Measurements from ENCODE around the gene RBM15B. TPM values are rescaled to one million over a fixed set of nuclear protein-coding genes. Genes with fewer than 3 reads are reported as not detected.

RBM15B gene
- polyA plus RNA-seq, 3 donors: 7.1 to 10.3 (median 9.1) TPM

DNA sequence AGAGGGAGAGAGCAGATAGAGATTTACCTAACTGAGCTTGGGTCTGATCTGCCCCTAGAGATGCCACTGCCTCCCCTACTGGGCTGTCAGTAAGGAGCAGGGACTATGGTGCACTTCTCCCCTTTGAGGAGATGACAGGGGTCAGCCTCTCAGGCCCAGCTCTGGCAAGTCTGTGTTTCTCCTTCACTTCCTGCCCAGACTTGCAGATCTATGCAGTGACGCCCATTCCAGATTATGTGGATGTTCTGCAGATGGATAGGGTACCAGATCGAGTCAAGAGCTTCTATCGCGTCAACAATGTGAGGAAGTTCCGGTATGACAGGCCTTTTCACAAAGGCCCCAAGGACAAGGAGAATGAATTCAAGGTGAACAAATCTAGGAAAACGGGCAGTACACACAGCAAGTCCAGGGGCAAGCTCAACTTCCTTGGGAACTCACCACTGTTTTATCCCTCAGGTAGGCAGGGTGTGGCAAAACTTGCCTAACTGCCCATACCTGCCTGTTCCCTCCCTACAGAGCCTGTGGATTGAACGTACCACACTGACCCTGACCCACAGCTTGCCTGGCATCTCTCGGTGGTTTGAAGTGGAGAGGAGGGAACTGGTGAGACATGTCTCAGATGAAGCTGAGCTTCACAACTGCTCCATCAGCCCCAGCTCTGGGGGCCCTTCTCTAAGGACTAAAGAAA is 35.0 kb upstream of the RBM15B start:
- Mint-ChIP-seq H3K4me3 (no peak overlapping the region), H3K27ac (no peak overlapping the region), H3K27me3 (ENCODE audit: low read depth in 3 of 3) (peaks cover 0 to 1% (median 0%) of the 10 kb centered on the region in 3 donors), H3K4me1 (no peaks in the 10 kb centered on the region), H3K9me3 (peaks cover 0 to 4% (median 0%) of the 10 kb centered on the region in 7 donors), H3K36me3 (no peaks in the 10 kb centered on the region)
- intact Hi-C loops (cut with micrococcal nuclease): no loop called here
- no peak for DNase-seq
- Histone ChIP-seq H3K36me3 (replicated peaks in 1 of 2; ENCODE audit: control insufficient read depth in 1 of 2, insufficient read depth in 2 of 2, low read length in 2 of 2) (no peaks in the 10 kb centered on the region), H2AFZ (ENCODE audit: insufficient read depth, low read depth, low read length, poor library complexity, severe bottlenecking) (no peak overlapping the region), H3K4me3 (replicated peaks in 1 of 3; ENCODE audit: low read depth in 2 of 3, low read length in 3 of 3) (no peak overlapping the region), H3K27ac (ENCODE audit: low read depth in 1 of 2, low read length in 2 of 2) (no peak overlapping the region), H4K20me1 (ENCODE audit: insufficient read depth, low read length) (no peaks in the 10 kb centered on the region), H3K9me3 (replicated peaks in 1 of 2; ENCODE audit: control insufficient read depth in 1 of 2, insufficient read depth in 1 of 2, low read length in 2 of 2) (no peaks in the 10 kb centered on the region), H3K4me1 (ENCODE audit: control insufficient read depth in 1 of 2, insufficient read depth in 2 of 2, low read length in 2 of 2) (no peaks in the 10 kb centered on the region), H3K9ac (ENCODE audit: insufficient read depth, low read length, poor library complexity, severe bottlenecking) (no peak overlapping the region), H3K4me2 (replicated peaks; ENCODE audit: extremely low read depth, low read length, poor library complexity, severe bottlenecking) (no peak overlapping the region), H3K27me3 (ENCODE audit: control insufficient read depth in 2 of 2, insufficient read depth in 2 of 2, low read length in 2 of 2) (no peaks in the 10 kb centered on the region), H3K79me2 (ENCODE audit: insufficient read depth, low read length) (no peaks in the 10 kb centered on the region)
- 0% methylated on average over 1 of the region's 8 CpGs for WGBS (ENCODE audit: insufficient coverage)
- TF ChIP-seq, protein P1, sequence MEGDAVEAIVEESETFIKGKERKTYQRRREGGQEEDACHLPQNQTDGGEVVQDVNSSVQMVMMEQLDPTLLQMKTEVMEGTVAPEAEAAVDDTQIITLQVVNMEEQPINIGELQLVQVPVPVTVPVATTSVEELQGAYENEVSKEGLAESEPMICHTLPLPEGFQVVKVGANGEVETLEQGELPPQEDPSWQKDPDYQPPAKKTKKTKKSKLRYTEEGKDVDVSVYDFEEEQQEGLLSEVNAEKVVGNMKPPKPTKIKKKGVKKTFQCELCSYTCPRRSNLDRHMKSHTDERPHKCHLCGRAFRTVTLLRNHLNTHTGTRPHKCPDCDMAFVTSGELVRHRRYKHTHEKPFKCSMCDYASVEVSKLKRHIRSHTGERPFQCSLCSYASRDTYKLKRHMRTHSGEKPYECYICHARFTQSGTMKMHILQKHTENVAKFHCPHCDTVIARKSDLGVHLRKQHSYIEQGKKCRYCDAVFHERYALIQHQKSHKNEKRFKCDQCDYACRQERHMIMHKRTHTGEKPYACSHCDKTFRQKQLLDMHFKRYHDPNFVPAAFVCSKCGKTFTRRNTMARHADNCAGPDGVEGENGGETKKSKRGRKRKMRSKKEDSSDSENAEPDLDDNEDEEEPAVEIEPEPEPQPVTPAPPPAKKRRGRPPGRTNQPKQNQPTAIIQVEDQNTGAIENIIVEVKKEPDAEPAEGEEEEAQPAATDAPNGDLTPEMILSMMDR (IDR thresholded peaks at IDR 0.05): no peak

DNA sequence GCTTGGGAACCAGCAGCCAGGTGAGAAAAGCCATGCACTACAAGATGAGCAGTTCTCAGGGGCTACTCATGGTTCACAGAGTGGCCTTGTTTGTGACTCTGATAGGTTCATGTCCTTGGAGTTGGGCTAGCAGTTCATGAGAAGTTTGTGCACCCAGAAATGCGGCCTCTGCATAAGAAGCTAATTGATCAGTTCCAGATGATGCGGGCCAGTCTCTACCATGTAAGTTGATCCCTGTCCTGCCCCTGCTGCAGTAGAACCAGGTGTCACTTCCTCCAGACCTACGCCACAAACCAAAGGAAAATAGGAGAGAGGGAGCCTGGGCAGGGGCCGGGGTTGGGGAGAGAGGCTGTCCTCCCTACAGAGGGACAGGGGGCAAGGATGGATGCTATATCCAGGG is 33.2 kb upstream of the RBM15B start:
- Mint-ChIP-seq H3K4me3 (no peak overlapping the region), H3K36me3 (no peaks in the 10 kb centered on the region)

More for the DNA sequence above, 33.2 kb upstream of the RBM15B start:
- Histone ChIP-seq H3K4me2 (replicated peaks; ENCODE audit: extremely low read depth, low read length, poor library complexity, severe bottlenecking) (no peak overlapping the region), H2AFZ (ENCODE audit: insufficient read depth, low read depth, low read length, poor library complexity, severe bottlenecking) (no peak overlapping the region), H3K79me2 (ENCODE audit: insufficient read depth, low read length) (no peaks in the 10 kb centered on the region), H3K27ac (ENCODE audit: low read depth in 1 of 2, low read length in 2 of 2) (no peak overlapping the region), H3K9me3 (replicated peaks in 1 of 2; ENCODE audit: control insufficient read depth in 1 of 2, insufficient read depth in 1 of 2, low read length in 2 of 2) (no peaks in the 10 kb centered on the region), H4K20me1 (ENCODE audit: insufficient read depth, low read length) (no peaks in the 10 kb centered on the region), H3K4me1 (ENCODE audit: control insufficient read depth in 1 of 2, insufficient read depth in 2 of 2, low read length in 2 of 2) (no peaks in the 10 kb centered on the region), H3K9ac (ENCODE audit: insufficient read depth, low read length, poor library complexity, severe bottlenecking) (no peak overlapping the region), H3K27me3 (ENCODE audit: control insufficient read depth in 2 of 2, insufficient read depth in 2 of 2, low read length in 2 of 2) (no peaks in the 10 kb centered on the region), H3K4me3 (replicated peaks in 1 of 3; ENCODE audit: low read depth in 2 of 3, low read length in 3 of 3) (no peak overlapping the region), H3K36me3 (replicated peaks in 1 of 2; ENCODE audit: control insufficient read depth in 1 of 2, insufficient read depth in 2 of 2, low read length in 2 of 2) (no peaks in the 10 kb centered on the region)
- peaks cover 0 to 1% (median 1%) of the 10 kb centered on the region in 3 donors for H3K27me3 Mint-ChIP-seq (ENCODE audit: low read depth in 3 of 3)
- no peaks in the 10 kb centered on the region for H3K4me1 Mint-ChIP-seq
- H3K27ac Mint-ChIP-seq: no peak overlapping the region
- TF ChIP-seq, protein P1 (IDR thresholded peaks at IDR 0.05): no peak
- H3K9me3 Mint-ChIP-seq: no peaks in the 10 kb centered on the region
- intact Hi-C loops (cut with micrococcal nuclease): no loop called here
- DNase-seq: no peak
- WGBS (ENCODE audit: insufficient coverage): 100% methylated on average over 2 of the region's 4 CpGs
